ENCODE results near the gene CMSS1. TPM values are rescaled to one million over a fixed set of nuclear protein-coding genes. Genes with fewer than 3 reads are reported as not detected.

Gene CMSS1
- total and polyA plus RNA-seq, 2 of the 13 experiments (the other 11 are each of a cell fraction or from before 2014, with no cell fraction given): 6.4 to 48.7 TPM

DNA sequence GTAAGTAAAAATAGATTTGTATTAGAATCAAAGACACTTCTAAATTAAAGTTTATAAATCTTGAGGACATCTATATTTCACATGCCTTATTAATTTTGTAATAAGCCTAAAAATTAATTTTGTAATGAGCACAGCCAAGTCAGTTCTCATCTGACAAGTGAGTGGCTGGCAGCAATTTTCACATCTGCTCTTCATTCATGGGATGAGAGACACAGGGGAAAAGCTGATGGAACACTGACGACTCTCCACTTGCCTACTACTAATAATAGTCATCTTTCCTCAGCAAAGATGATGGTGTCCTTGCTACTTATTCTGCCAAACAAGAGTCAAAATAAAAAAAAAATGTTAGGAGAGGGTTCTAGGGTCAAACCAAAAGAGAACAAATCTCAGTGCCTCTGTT, 14.4 kb upstream of the CMSS1 start (continued):
- TF ChIP-seq KDM5A (IDR thresholded peaks at IDR 0.05; ENCODE audit: borderline replicate concordance, low read length) (no peak), ZNF207 (IDR thresholded peaks at IDR 0.05; ENCODE audit: borderline replicate concordance) (no peak)
- TF ChIP-seq, protein P1, sequence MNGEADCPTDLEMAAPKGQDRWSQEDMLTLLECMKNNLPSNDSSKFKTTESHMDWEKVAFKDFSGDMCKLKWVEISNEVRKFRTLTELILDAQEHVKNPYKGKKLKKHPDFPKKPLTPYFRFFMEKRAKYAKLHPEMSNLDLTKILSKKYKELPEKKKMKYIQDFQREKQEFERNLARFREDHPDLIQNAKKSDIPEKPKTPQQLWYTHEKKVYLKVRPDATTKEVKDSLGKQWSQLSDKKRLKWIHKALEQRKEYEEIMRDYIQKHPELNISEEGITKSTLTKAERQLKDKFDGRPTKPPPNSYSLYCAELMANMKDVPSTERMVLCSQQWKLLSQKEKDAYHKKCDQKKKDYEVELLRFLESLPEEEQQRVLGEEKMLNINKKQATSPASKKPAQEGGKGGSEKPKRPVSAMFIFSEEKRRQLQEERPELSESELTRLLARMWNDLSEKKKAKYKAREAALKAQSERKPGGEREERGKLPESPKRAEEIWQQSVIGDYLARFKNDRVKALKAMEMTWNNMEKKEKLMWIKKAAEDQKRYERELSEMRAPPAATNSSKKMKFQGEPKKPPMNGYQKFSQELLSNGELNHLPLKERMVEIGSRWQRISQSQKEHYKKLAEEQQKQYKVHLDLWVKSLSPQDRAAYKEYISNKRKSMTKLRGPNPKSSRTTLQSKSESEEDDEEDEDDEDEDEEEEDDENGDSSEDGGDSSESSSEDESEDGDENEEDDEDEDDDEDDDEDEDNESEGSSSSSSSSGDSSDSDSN (CRISPR knock-in tag; IDR thresholded peaks at IDR 0.05): no peak

DNA sequence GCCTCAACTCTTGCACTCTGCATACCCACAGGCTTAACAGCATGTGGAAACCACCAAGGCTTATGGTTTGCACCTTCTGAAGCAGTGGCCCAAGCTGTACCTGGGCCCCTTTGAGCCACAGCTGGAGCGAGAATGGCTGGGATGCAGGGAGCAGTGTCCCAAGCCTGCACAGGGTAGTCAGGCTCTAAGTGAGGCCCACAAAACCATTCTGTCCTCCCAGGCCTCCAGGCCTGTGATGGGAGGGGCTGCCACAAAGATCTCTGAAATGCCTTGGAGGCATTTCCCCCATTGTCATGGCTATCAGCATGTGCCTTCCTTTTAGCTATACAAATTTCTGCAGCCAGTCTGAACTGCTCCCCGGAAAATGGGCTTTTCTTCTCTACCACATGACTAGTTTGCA, 12.5 kb upstream of the CMSS1 start:
- no peak overlapping the region for H3K9ac ChIP-seq (ENCODE audit: insufficient read depth, low read depth, low read length)
- ATAC-seq (no peak), DNase-seq (ENCODE audit: low spot score) (no peak), FAIRE-seq (no peak)
- ChIA-PET POLR2A (no interaction called here), CTCF (ENCODE audit: low intra/inter-chr PET ratio, low total read pairs) (no interaction called here)
- intact Hi-C loops (cut with micrococcal nuclease; ENCODE audit: unreplicated experiment): loop anchor here (5.0 kb wide), 1 partner anchor 633 kb away; no protein-coding TSS in a partner anchor
- no TSS peak for BruUV-seq (replicated peaks)
- no peaks in the 10 kb centered on the region for H3K36me3 ChIP-seq (replicated peaks in 1 of 2; ENCODE audit: control insufficient read depth in 1 of 2, insufficient read depth in 2 of 2, low read length in 2 of 2)
- no peak for TF ChIP-seq ZNF30 (CRISPR knock-in tag; IDR thresholded peaks at IDR 0.05)
- TF ChIP-seq ZFP36 (IDR thresholded peaks at IDR 0.05; ENCODE audit: borderline replicate concordance, low read depth, low read length, partially characterized antibody): peak; percentile 58
- TF ChIP-seq GATAD1 (CRISPR knock-in tag; IDR thresholded peaks at IDR 0.05): no peak
- H4K20me1 ChIP-seq (ENCODE audit: insufficient read depth, low read length): no peaks in the 10 kb centered on the region
- H3K27ac ChIP-seq (ENCODE audit: extremely low read length, insufficient read depth, low read length): no peak overlapping the region
- no peaks in the 10 kb centered on the region for H3K27me3 ChIP-seq (ENCODE audit: control insufficient read depth in 1 of 2, insufficient read depth in 2 of 2, low read length in 2 of 2)
- H3K9me3 ChIP-seq (ENCODE audit: low read length): peaks cover 22% of the 10 kb centered on the region
- in situ Hi-C loops (cut with HindIII; ENCODE audit: extremely low pct_ligation_motif_present, low pct_unique_long_range_greater_than_20kb): loop anchor here (25.0 kb wide), 1 partner anchor 907 kb away; the partner anchor contains the start of gene TFG
- no peak overlapping the region for H2AFZ ChIP-seq (ENCODE audit: low read length)
- WGBS (ENCODE audit: low lambda C conversion rate): 5% methylated on average over 1 of the region's 2 CpGs
- no peak overlapping the region for H3K4me2 ChIP-seq (ENCODE audit: low read depth, low read length)
- H3K79me2 ChIP-seq (ENCODE audit: insufficient read depth, low read length): no peaks in the 10 kb centered on the region
- no peaks in the 10 kb centered on the region for H3K4me1 ChIP-seq (ENCODE audit: insufficient read depth, low read length)
- no peak overlapping the region for H3K4me3 ChIP-seq (replicated peaks in 1 of 3; ENCODE audit: insufficient read depth in 1 of 3, low read depth in 2 of 3, low read length in 3 of 3)

All from HepG2 (cell line).